OCI-LY3 (cell line): ENCODE data around the gene AP5M1.

Experiments
- H2AFZ ChIP-seq: fragments of 200-600, 300-600 bp; shearing (Covaris generic); 2 replicates; pipeline ENCODE4 v1.6.0; 2014; ENCODE audit warnings: antibody characterized with exemption, low read depth, low read length
- H3K27ac ChIP-seq: fragments of 200-600, 300-600 bp; sonication (generic); 2 replicates; pipeline ENCODE4 v1.5.1; 2014; ENCODE audit warnings: mild to moderate bottlenecking, low read length, moderate library complexity, mixed read lengths
- H3K27me3 ChIP-seq: fragments of 200-600, 300-600 bp; sonication (generic); 2 replicates; pipeline ENCODE4 v1.6.1; 2014; ENCODE audit warnings: low read depth, low read length, mixed read lengths
- H3K36me3 ChIP-seq: fragments of 200-600, 300-600 bp; sonication (generic); replicated peaks from 2 replicates; pipeline ENCODE3; 2014; ENCODE audit warnings: low read depth, low read length, mixed read lengths
- H3K4me1 ChIP-seq: fragments of 300-600, 200-600 bp; sonication (generic); 2 replicates; pipeline ENCODE4 v1.6.1; 2014; ENCODE audit warnings: low read length, mixed read lengths
- H3K4me2 ChIP-seq: fragments of 200-600, 300-600 bp; sonication (generic); 2 replicates; pipeline ENCODE4 v1.6.1; 2014; ENCODE audit warnings: low read length, mixed read lengths
- H3K4me3 ChIP-seq: fragments of 300-600, 200-600 bp; sonication (generic); 2 replicates; pipeline ENCODE4 v1.5.1; 2014; ENCODE audit warnings: antibody characterized with exemption, mild to moderate bottlenecking, low read length, moderate library complexity
- H3K79me2 ChIP-seq: fragments of 300-600, 200-600 bp; shearing (Covaris generic); 2 replicates; pipeline ENCODE4 v1.6.1; 2014; ENCODE audit warnings: mild to moderate bottlenecking, low read length, mixed read lengths
- H3K9ac ChIP-seq: fragments of 300-600, 200-600 bp; shearing (Covaris generic); 2 replicates; pipeline ENCODE4 v1.6.0; 2014; ENCODE audit warnings: mild to moderate bottlenecking, low read length, moderate library complexity
- H3K9me3 ChIP-seq: fragments of 200-600, 300-600 bp; shearing (Covaris generic); 2 replicates; pipeline ENCODE4 v1.6.1; 2014; ENCODE audit warnings: low read length, mixed read lengths; ENCODE audit not compliant: insufficient read depth
- H4K20me1 ChIP-seq: fragments of 200-600, 300-600 bp; sonication (generic); 2 replicates; pipeline ENCODE4 v1.6.1; 2016; ENCODE audit warnings: low read length, mixed read lengths; ENCODE audit not compliant: insufficient read depth
- CTCF ChIP-seq: fragments of 200-600, 300-600 bp; sonication (generic); IDR thresholded peaks from 2 replicates; pipeline ENCODE4 v1.5.1; 2014; ENCODE audit warnings: antibody characterized with exemption, low read length, low read depth
- EZH2phosphoT487 ChIP-seq: fragments of 200-600 bp; shearing (Covaris generic); IDR thresholded peaks from 2 replicates; pipeline ENCODE4 v1.6.1; 2018; ENCODE audit warnings: antibody characterized with exemption, mixed run types, low read depth

The AP5M1 gene

GRCh38 chr14:57261604-57262003 lies 7.2 kb upstream of the AP5M1 start:
- no peak overlapping the region for H3K4me2 ChIP-seq
- peaks cover 89% of the 10 kb centered on the region for H3K79me2 ChIP-seq
- no peak for TF ChIP-seq CTCF
- TF ChIP-seq EZH2phosphoT487, result no peak

GRCh38 chr14:57262117-57262516 lies 6.7 kb upstream of the AP5M1 start:
- Histone ChIP-seq H3K4me2 (no peak overlapping the region), H2AFZ (no peak overlapping the region), H3K9ac (no peak overlapping the region), H3K4me3 (no peak overlapping the region), H3K9me3 (no peaks in the 10 kb centered on the region), H3K36me3 (peaks cover 6% of the 10 kb centered on the region), H3K79me2 (peaks cover 89% of the 10 kb centered on the region), H4K20me1 (peaks cover 41% of the 10 kb centered on the region), H3K4me1 (peaks cover 5% of the 10 kb centered on the region), H3K27ac (no peak overlapping the region), H3K27me3 (no peaks in the 10 kb centered on the region)
- TF ChIP-seq EZH2phosphoT487 (no peak), CTCF (no peak)

More at GRCh38 chr14:57261604-57262003, 7.2 kb upstream of the AP5M1 start:
- H3K27ac ChIP-seq, result no peak overlapping the region
- no peaks in the 10 kb centered on the region for H3K4me1 ChIP-seq
- H3K9me3 ChIP-seq, result no peaks in the 10 kb centered on the region
- H2AFZ ChIP-seq, result no peak overlapping the region
- no peak overlapping the region for H3K9ac ChIP-seq
- H3K36me3 ChIP-seq, result peaks cover 6% of the 10 kb centered on the region
- H3K27me3 ChIP-seq, result no peaks in the 10 kb centered on the region
- H3K4me3 ChIP-seq, result no peak overlapping the region
- H4K20me1 ChIP-seq, result peaks cover 41% of the 10 kb centered on the region

GRCh38 chr14:57266065-57266464 lies 2.7 kb upstream of the AP5M1 start:
- no peak for TF ChIP-seq CTCF
- no peak for TF ChIP-seq EZH2phosphoT487
- Histone ChIP-seq H3K4me1 (peaks cover 18% of the 10 kb centered on the region), H3K27me3 (no peaks in the 10 kb centered on the region), H2AFZ (no peak overlapping the region), H3K4me3 (no peak overlapping the region), H4K20me1 (peaks cover 37% of the 10 kb centered on the region), H3K79me2 (peaks cover 91% of the 10 kb centered on the region), H3K27ac (no peak overlapping the region), H3K9me3 (no peaks in the 10 kb centered on the region), H3K9ac (no peak overlapping the region), H3K36me3 (peaks cover 4% of the 10 kb centered on the region), H3K4me2 (no peak overlapping the region)

GRCh38 chr14:57273236-57273635 lies 4.5 kb downstream of the AP5M1 start:
- Histone ChIP-seq H3K9me3 (no peaks in the 10 kb centered on the region), H3K4me3 (no peak overlapping the region), H4K20me1 (0 out of 2 replicates have a peak, but pooled peaks cover 3% of the 10 kb centered on the region), H3K27me3 (no peaks in the 10 kb centered on the region), H3K27ac (no peak overlapping the region), H3K36me3 (peaks cover 16% of the 10 kb centered on the region), H3K79me2 (peaks cover 46% of the 10 kb centered on the region), H3K4me1 (peaks cover 9% of the 10 kb centered on the region), H3K9ac (no peak overlapping the region), H3K4me2 (no peak overlapping the region), H2AFZ (no peak overlapping the region)
- TF ChIP-seq EZH2phosphoT487 (no peak), CTCF (no peak)
